OCI-LY1 (cell line): ENCODE measurements around the gene SF3B1.
A peak's percentile ranks its signal among the peaks of the same experiment; 100 is the strongest.

Source experiments
- H2AFZ ChIP-seq: fragments of 200-600 bp; sonication (generic), shearing (Covaris generic); 2 replicates; pipeline ENCODE4 v1.6.0; 2014; ENCODE audit warnings: antibody characterized with exemption, mild to moderate bottlenecking, low read length
- H3F3A ChIP-seq: fragments of 200-600 bp; sonication (generic), shearing (Covaris generic); 2 replicates; pipeline ENCODE4 v1.6.0; 2014; ENCODE audit warnings: mild to moderate bottlenecking, antibody characterized with exemption, low read length, moderate library complexity; ENCODE audit not compliant: insufficient read depth
- H3K27ac ChIP-seq: fragments of 200-600 bp; sonication (generic); 2 replicates; pipeline ENCODE4 v1.5.1; 2014; ENCODE audit warnings: low read length, mixed run types, mild to moderate bottlenecking, low read depth; ENCODE audit not compliant: poor library complexity, severe bottlenecking
- H3K27me3 ChIP-seq: fragments of 200-600 bp; sonication (generic); 2 replicates; pipeline ENCODE4 v1.6.0; 2014; ENCODE audit warnings: antibody characterized with exemption, mild to moderate bottlenecking, low read length, moderate library complexity; ENCODE audit not compliant: insufficient read depth
- H3K36me3 ChIP-seq: fragments of 200-600 bp; sonication (generic); 2 replicates; pipeline ENCODE4 v1.6.1; 2014; ENCODE audit warnings: mild to moderate bottlenecking, antibody characterized with exemption, low read length, moderate library complexity, mixed read lengths; ENCODE audit not compliant: insufficient read depth
- H3K4me1 ChIP-seq: fragments of 200-600 bp; sonication (generic); 2 replicates; pipeline ENCODE4 v1.5.1; 2014; ENCODE audit warnings: mild to moderate bottlenecking, low read length, moderate library complexity; ENCODE audit not compliant: insufficient read depth, severe bottlenecking
- H3K4me2 ChIP-seq: fragments of 200-600 bp; sonication (generic), shearing (Covaris generic); 2 replicates; pipeline ENCODE4 v1.6.1; 2014; ENCODE audit warnings: low read length
- H3K4me3 ChIP-seq: fragments of 200-600 bp; sonication (generic); 2 replicates; pipeline ENCODE4 v1.5.1; 2014; ENCODE audit warnings: low read length, low read depth, mild to moderate bottlenecking, mixed read lengths; ENCODE audit not compliant: poor library complexity, severe bottlenecking
- H3K79me2 ChIP-seq: fragments of 200-600 bp; shearing (Covaris generic); 2 replicates; pipeline ENCODE4 v1.6.1; 2016; ENCODE audit warnings: mixed run types, low read length, mixed read lengths; ENCODE audit not compliant: insufficient read depth
- H3K9ac ChIP-seq: fragments of 200-600 bp; sonication (generic), shearing (Covaris generic); 2 replicates; pipeline ENCODE4 v1.6.1; 2014; ENCODE audit warnings: mild to moderate bottlenecking, low read length, mixed read lengths
- H3K9me2 ChIP-seq: fragments of 200-600 bp; sonication (generic), shearing (Covaris generic); 2 replicates; pipeline ENCODE4 v1.6.1; 2014; ENCODE audit warnings: low read depth, mild to moderate bottlenecking, low read length, mixed read lengths
- H3K9me3 ChIP-seq: fragments of 200-600 bp; shearing (Covaris generic); 2 replicates; pipeline ENCODE4 v1.6.1; 2014; ENCODE audit warnings: low read length, mixed read lengths
- H4K20me1 ChIP-seq: fragments of 200-600 bp; sonication (generic), shearing (Covaris generic); 2 replicates; pipeline ENCODE4 v1.6.0; 2016; ENCODE audit warnings: mild to moderate bottlenecking, low read length; ENCODE audit not compliant: insufficient read depth
- EZH2 ChIP-seq: fragments of 200-600 bp; sonication (generic), shearing (Covaris generic); IDR thresholded peaks from 2 replicates; pipeline ENCODE4 v1.8.0; 2017; ENCODE audit warnings: borderline replicate concordance, mixed run types, mild to moderate bottlenecking, antibody characterized with exemption, low read length, moderate library complexity, mixed read lengths
- TF ChIP-seq, protein P1 (sequence below): fragments of 200-600 bp; sonication (generic), shearing (Covaris generic); IDR thresholded peaks from 2 replicates; pipeline ENCODE4 v1.5.1; 2017; ENCODE audit warnings: mild to moderate bottlenecking, antibody characterized with exemption, low read length, moderate library complexity, mixed read lengths

Gene SF3B1

DNA sequence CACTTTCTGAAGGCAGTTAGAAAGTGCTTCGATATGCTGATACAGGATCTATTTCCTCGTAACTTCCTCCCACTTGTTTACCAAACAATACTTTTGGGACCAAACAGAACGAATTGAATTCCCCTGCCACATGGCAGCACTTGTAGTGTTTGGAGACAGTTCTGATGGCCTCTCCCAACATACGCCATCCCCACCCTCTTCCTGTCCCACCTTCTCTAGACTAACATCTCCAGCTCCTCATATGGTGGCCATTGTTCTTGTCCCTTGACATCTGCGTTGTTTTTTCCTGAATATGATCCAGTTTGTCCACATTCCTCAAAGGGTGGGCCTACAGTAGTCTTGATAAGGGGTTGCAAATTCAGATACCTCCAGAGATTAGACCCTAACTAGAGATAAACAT is 70.8 kb downstream of the SF3B1 start:
- H3K36me3 ChIP-seq = no peaks in the 10 kb centered on the region
- H4K20me1 ChIP-seq = no peaks in the 10 kb centered on the region
- H3K4me1 ChIP-seq = no peaks in the 10 kb centered on the region
- no peak overlapping the region for H3K27ac ChIP-seq
- no peak overlapping the region for H3K4me2 ChIP-seq
- H3K4me3 ChIP-seq = no peak overlapping the region
- H3K9ac ChIP-seq = no peak overlapping the region
- TF ChIP-seq, protein P1, sequence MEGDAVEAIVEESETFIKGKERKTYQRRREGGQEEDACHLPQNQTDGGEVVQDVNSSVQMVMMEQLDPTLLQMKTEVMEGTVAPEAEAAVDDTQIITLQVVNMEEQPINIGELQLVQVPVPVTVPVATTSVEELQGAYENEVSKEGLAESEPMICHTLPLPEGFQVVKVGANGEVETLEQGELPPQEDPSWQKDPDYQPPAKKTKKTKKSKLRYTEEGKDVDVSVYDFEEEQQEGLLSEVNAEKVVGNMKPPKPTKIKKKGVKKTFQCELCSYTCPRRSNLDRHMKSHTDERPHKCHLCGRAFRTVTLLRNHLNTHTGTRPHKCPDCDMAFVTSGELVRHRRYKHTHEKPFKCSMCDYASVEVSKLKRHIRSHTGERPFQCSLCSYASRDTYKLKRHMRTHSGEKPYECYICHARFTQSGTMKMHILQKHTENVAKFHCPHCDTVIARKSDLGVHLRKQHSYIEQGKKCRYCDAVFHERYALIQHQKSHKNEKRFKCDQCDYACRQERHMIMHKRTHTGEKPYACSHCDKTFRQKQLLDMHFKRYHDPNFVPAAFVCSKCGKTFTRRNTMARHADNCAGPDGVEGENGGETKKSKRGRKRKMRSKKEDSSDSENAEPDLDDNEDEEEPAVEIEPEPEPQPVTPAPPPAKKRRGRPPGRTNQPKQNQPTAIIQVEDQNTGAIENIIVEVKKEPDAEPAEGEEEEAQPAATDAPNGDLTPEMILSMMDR = no peak
- no peak for TF ChIP-seq EZH2
- H3K9me2 ChIP-seq = no peaks in the 10 kb centered on the region
- H3K9me3 ChIP-seq = no peaks in the 10 kb centered on the region
- H2AFZ ChIP-seq = no peak overlapping the region
- H3K79me2 ChIP-seq = no peaks in the 10 kb centered on the region
- no peaks in the 10 kb centered on the region for H3K27me3 ChIP-seq
- H3F3A ChIP-seq = no peaks in the 10 kb centered on the region

DNA sequence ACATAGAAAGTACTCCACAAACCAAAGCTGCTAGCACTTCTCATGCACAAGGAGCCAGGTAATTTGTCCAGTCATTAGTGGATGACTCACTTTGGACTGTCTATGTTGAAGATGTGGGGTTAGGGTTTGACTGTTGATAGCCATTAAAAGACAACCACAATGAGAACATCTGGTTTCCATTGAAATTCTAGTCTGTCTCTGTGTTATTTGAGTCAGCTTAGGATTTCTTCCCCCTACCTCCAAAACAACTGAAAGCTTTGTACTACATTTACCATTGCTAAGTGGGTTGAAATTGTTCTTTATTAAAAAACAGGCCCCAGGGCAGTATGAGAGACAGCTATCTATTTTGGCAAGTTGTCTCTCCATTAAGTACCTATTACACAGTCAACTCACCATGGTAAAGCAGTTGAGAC is 74.1 kb downstream of the SF3B1 start:
- peaks cover 7% of the 10 kb centered on the region for H3K4me1 ChIP-seq
- no peaks in the 10 kb centered on the region for H3F3A ChIP-seq
- no peaks in the 10 kb centered on the region for H3K9me2 ChIP-seq
- no peaks in the 10 kb centered on the region for H4K20me1 ChIP-seq
- H3K4me3 ChIP-seq = no peak overlapping the region
- H2AFZ ChIP-seq = no peak overlapping the region
- H3K79me2 ChIP-seq = no peaks in the 10 kb centered on the region
- H3K27me3 ChIP-seq = no peaks in the 10 kb centered on the region
- no peak overlapping the region for H3K4me2 ChIP-seq
- no peak for TF ChIP-seq EZH2
- TF ChIP-seq, protein P1 = no peak
- H3K9ac ChIP-seq = no peak overlapping the region
- no peak overlapping the region for H3K27ac ChIP-seq
- H3K36me3 ChIP-seq = no peaks in the 10 kb centered on the region
- no peaks in the 10 kb centered on the region for H3K9me3 ChIP-seq

DNA sequence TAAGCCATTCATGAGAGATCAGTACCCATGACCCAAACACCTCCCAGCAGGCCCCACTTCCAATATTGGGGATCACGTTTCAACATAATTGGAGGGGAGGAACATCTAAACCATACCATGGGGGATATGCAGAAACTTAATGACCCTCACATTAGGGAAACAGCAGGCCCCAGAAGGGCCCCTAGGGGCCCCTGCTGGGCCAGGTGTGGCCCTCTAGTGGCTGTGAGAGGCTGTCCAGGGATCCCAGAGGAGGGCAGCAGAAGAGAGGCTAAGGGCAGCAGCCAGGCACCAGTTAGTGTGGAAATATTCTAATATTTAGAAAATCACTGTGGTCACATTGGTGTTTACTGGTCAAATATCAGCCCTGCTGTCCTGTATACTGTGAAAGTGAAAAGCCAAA is 75.0 kb downstream of the SF3B1 start:
- Histone ChIP-seq H3K9me2 (no peaks in the 10 kb centered on the region), H4K20me1 (no peaks in the 10 kb centered on the region), H3K9ac (no peak overlapping the region), H3K36me3 (no peaks in the 10 kb centered on the region), H3K79me2 (peaks cover 2% of the 10 kb centered on the region), H3K9me3 (no peaks in the 10 kb centered on the region), H3K27me3 (no peaks in the 10 kb centered on the region), H3K4me1 (peaks cover 16% of the 10 kb centered on the region), H3K4me2 (no peak overlapping the region), H3K27ac (no peak overlapping the region), H3K4me3 (no peak overlapping the region), H3F3A (no peaks in the 10 kb centered on the region), H2AFZ (no peak overlapping the region)
- TF ChIP-seq, protein P1 = peak; percentile 41
- TF ChIP-seq EZH2 = no peak
